Stimulated activated CD8-positive, alpha-beta memory T cell treated with anti-CD3 and anti-CD28 coated beads, Interleukin-15, amount 100 ng/mL, for 1 hour (primary cell): ENCODE data around the gene METRN.
"Not testable (repeated sequence)": the region's sequence is repeated elsewhere in the genome, so short reads cannot be mapped to it uniquely, and the experiment has no call there.

Experiments
- DNase-seq: peaks from one replicate; pipeline ENCODE4 v3.0.0-alpha.2; 2020; ENCODE audit warnings: low read depth

The METRN gene

GRCh38 chr16:691242-691641, 23.7 kb upstream of the METRN start:
- not testable (repeated sequence) for DNase-seq

GRCh38 chr16:692356-693108, 22.4 kb upstream of the METRN start:
- DNase-seq, result no peak

- no peak for DNase-seq
These were observed 21.6 kb upstream of the METRN start for GRCh38 chr16:693364-693763.

- DNase-seq, result no peak
These were observed 21.2 kb upstream of the METRN start for GRCh38 chr16:693766-694165.

- no peak for DNase-seq
These were observed 20.6 kb upstream of the METRN start for GRCh38 chr16:694187-694862.

GRCh38 chr16:694863-695354, 20.0 kb upstream of the METRN start:
- DNase-seq, result no peak

GRCh38 chr16:695355-696089, 19.4 kb upstream of the METRN start:
- DNase-seq, result no peak

- DNase-seq, result no peak
These were observed 15.8 kb upstream of the METRN start for GRCh38 chr16:698911-699671.

- DNase-seq, result no peak
These were observed 14.0 kb upstream of the METRN start for GRCh38 chr16:700684-701584.

GRCh38 chr16:702341-702740, 12.6 kb upstream of the METRN start:
- DNase-seq, result no peak

- DNase-seq, result no peak
These were observed 11.5 kb upstream of the METRN start for GRCh38 chr16:703406-703805.

GRCh38 chr16:704047-704446, 10.9 kb upstream of the METRN start:
- no peak for DNase-seq

- no peak for DNase-seq
These were observed 10.2 kb upstream of the METRN start for GRCh38 chr16:704552-705380.

- no peak for DNase-seq
These were observed 9.3 kb upstream of the METRN start, which contains the start of gene FBXL16 for GRCh38 chr16:705431-706188. FBXL16 (minus strand) TSS chr16:705801; CDS start chr16:697405, 8,396 bp downstream.

GRCh38 chr16:706189-707061, 8.5 kb upstream of the METRN start:
- DNase-seq, result no peak

GRCh38 chr16:707062-707538, 7.8 kb upstream of the METRN start:
- DNase-seq, result no peak

GRCh38 chr16:708019-708418, 6.9 kb upstream of the METRN start:
- DNase-seq, result no peak

- DNase-seq, result no peak
These were observed 6.0 kb upstream of the METRN start for GRCh38 chr16:708959-709358.
